HG03139 (cell line): ENCODE measurements around the gene CCSER2.
A peak's percentile ranks its signal among the peaks of the same experiment; 100 is the strongest.
"Not testable (repeated sequence)": the region's sequence is repeated elsewhere in the genome, so short reads cannot be mapped to it uniquely, and the experiment has no call there.

ENCODE experiments used
- ATAC-seq: cut with Tn5 transposase; IDR thresholded peaks from one replicate; pipeline ENCODE4 v1.9.1; 2021; ENCODE audit not compliant: unreplicated experiment

Gene CCSER2

GRCh38 chr10:84388148-84388547, 59.8 kb downstream of the CCSER2 start:
- no peak for ATAC-seq

GRCh38 chr10:84390364-84390763, 62.0 kb downstream of the CCSER2 start:
- ATAC-seq: no peak

- ATAC-seq: no peak
Measured at GRCh38 chr10:84391326-84391725, 62.9 kb downstream of the CCSER2 start.

GRCh38 chr10:84392181-84392580, 63.8 kb downstream of the CCSER2 start:
- no peak for ATAC-seq

- ATAC-seq: no peak
Measured at GRCh38 chr10:84395581-84395980, 67.2 kb downstream of the CCSER2 start.

GRCh38 chr10:84397735-84398144, 69.4 kb downstream of the CCSER2 start:
- ATAC-seq: peak; percentile 50

- ATAC-seq: no peak
Measured at GRCh38 chr10:84398696-84399095, 70.3 kb downstream of the CCSER2 start.

GRCh38 chr10:84401854-84402611, 73.6 kb downstream of the CCSER2 start:
- ATAC-seq: no peak

- no peak for ATAC-seq
Measured at GRCh38 chr10:84404783-84405182, 76.4 kb downstream of the CCSER2 start.

GRCh38 chr10:84405662-84406061, 77.3 kb downstream of the CCSER2 start:
- no peak for ATAC-seq

GRCh38 chr10:84406561-84406960, 78.2 kb downstream of the CCSER2 start:
- ATAC-seq: no peak

- no peak for ATAC-seq
Measured at GRCh38 chr10:84407388-84408049, 79.1 kb downstream of the CCSER2 start.

GRCh38 chr10:84412482-84412881, 84.1 kb downstream of the CCSER2 start:
- ATAC-seq: no peak

GRCh38 chr10:84414110-84414509, 85.7 kb downstream of the CCSER2 start:
- not testable (repeated sequence) for ATAC-seq

- no peak for ATAC-seq
Measured at GRCh38 chr10:84415539-84416244, 87.3 kb downstream of the CCSER2 start.

GRCh38 chr10:84416245-84416555, 87.8 kb downstream of the CCSER2 start:
- no peak for ATAC-seq

GRCh38 chr10:84423719-84424118, 95.3 kb downstream of the CCSER2 start:
- ATAC-seq: no peak

GRCh38 chr10:84424731-84425167, 96.4 kb downstream of the CCSER2 start:
- no peak for ATAC-seq

GRCh38 chr10:84427903-84428650, 99.7 kb downstream of the CCSER2 start:
- ATAC-seq: no peak

- ATAC-seq: no peak
Measured at GRCh38 chr10:84428711-84429110, 100.3 kb downstream of the CCSER2 start.

- peak; percentile 93 for ATAC-seq
Measured at GRCh38 chr10:84429926-84430520, 101.6 kb downstream of the CCSER2 start.
